Testis (tissue), 3 donors: ENCODE results near the gene MYO1E. TPM values are rescaled to one million over a fixed set of nuclear protein-coding genes. Genes with fewer than 3 reads are reported as not detected.
"Not testable (repeated sequence)": the region's sequence is repeated elsewhere in the genome, so short reads cannot be mapped to it uniquely, and the experiment has no call there.

Experiments used
- DNase-seq: peaks from one replicate; pipeline ENCODE4 v3.0.0-alpha.2; 2019
- H3K27ac ChIP-seq, 2 donors: fragments of 200-600 bp; sonication (generic); one replicate each; pipeline ENCODE4 v1.5.1; 2019
- H3K27me3 ChIP-seq: fragments of 200-600 bp; sonication (generic); one replicate; pipeline ENCODE4 v1.5.1; 2019
- H3K36me3 ChIP-seq: fragments of 200-600 bp; sonication (generic); one replicate; pipeline ENCODE4 v1.5.1; 2017; ENCODE audit warnings: low read depth; ENCODE audit errors: missing control alignments
- H3K4me1 ChIP-seq: fragments of 200-600 bp; sonication (generic); one replicate; pipeline ENCODE4 v1.5.1; 2019
- H3K4me3 ChIP-seq, 2 donors: fragments of 200-600 bp; sonication (generic); one replicate each; pipeline ENCODE4 v1.5.1; 2017 to 2019
- H3K9me3 ChIP-seq: fragments of 200-600 bp; sonication (generic); one replicate; pipeline ENCODE4 v1.5.1; 2017
- CTCF ChIP-seq, 3 experiments: fragments of 450-650 bp in 2 of 3; fragments of 200-600 bp in 1 of 3; sonication (generic) in 1 of 3; IDR thresholded peaks; one replicate each; pipeline ENCODE4 v1.5.1; 2016 to 2019; ENCODE audit warnings: antibody characterized with exemption in 3 of 3, mild to moderate bottlenecking in 2 of 3, moderate library complexity in 1 of 3
- POLR2A ChIP-seq: fragments of 450-650 bp; IDR thresholded peaks from one replicate; pipeline ENCODE4 v1.6.1; 2017; ENCODE audit warnings: antibody characterized with exemption, mild to moderate bottlenecking, moderate library complexity
- WGBS, 2 donors: methylation state at CpG; one replicate each; pipeline ENCODE4 v1.1.5; 2018; 5-methylcytosine and 5-hydroxymethylcytosine counted together
- intact Hi-C: fragments of 100-400 bp; cut with DNase I; formaldehyde crosslinking; loops from one replicate; pipeline ENCODE4 v1.15.1; 2023; ENCODE audit warnings: low total_unique reads
- polyA plus RNA-seq: library from polyadenylated mRNA; stranded (reverse); fragments of 350-450 nt; fragmentation: Illumina TruSeq; extraction: RNeasy Lipid Tissue Mini Kit (QIAGEN cat#74804); gene quantifications from one replicate; pipeline ENCODE4 v1.2.3, GENCODE V29; 2014; ENCODE audit warnings: low read depth, low replicate concordance; ENCODE audit not compliant: insufficient read depth
- total RNA-seq, 2 donors: library from RNA; depleted of rRNA; stranded (reverse); fragments of >200 nt; gene quantifications; one replicate each; pipeline ENCODE4 v1.2.3, GENCODE V29; 2016

MYO1E gene
- total and polyA plus RNA-seq, 3 donors from 2014 or later = 14.3 to 23.4 (median 22.5) TPM

GRCh38 chr15:59281699-59282098, 91.0 kb downstream of the MYO1E start:
- H3K27me3 ChIP-seq = no peaks in the 10 kb centered on the region
- H3K9me3 ChIP-seq = no peaks in the 10 kb centered on the region
- TF ChIP-seq POLR2A (no peak), CTCF (IDR thresholded peaks at IDR 0.05) (no peak)
- no peaks in the 10 kb centered on the region for H3K36me3 ChIP-seq
- H3K27ac ChIP-seq = no peak overlapping the region
- H3K4me1 ChIP-seq = no peaks in the 10 kb centered on the region
- no peak overlapping the region for H3K4me3 ChIP-seq
- intact Hi-C loops = no loop called here
- 90 to 98% methylated on average over 5 of the region's 5 CpGs for WGBS, 2 donors
- DNase-seq = no peak

GRCh38 chr15:59280855-59281254, 91.8 kb downstream of the MYO1E start:
- TF ChIP-seq POLR2A = no peak
- TF ChIP-seq CTCF (IDR thresholded peaks at IDR 0.05) = no peak
- Histone ChIP-seq H3K9me3 (no peaks in the 10 kb centered on the region), H3K4me3 (no peak overlapping the region), H3K27ac (no peak overlapping the region), H3K4me1 (no peaks in the 10 kb centered on the region), H3K27me3 (no peaks in the 10 kb centered on the region), H3K36me3 (no peaks in the 10 kb centered on the region)
- intact Hi-C loops = no loop called here
- 93 to 95% methylated on average over 5 of the region's 5 CpGs for WGBS, 2 donors
- no peak for DNase-seq

- H3K27me3 ChIP-seq, H3K4me3 ChIP-seq, H3K4me1 ChIP-seq, H3K27ac ChIP-seq, DNase-seq, H3K36me3 ChIP-seq, intact Hi-C loops, H3K9me3 ChIP-seq: not testable (repeated sequence)
- WGBS, 2 donors = 88 to 94% methylated on average over 6 of the region's 6 CpGs
These were observed 92.4 kb downstream of the MYO1E start for GRCh38 chr15:59280292-59280691.

GRCh38 chr15:59279023-59279422, 93.6 kb downstream of the MYO1E start:
- 87 to 96% methylated on average over 5 of the region's 5 CpGs for WGBS, 2 donors
- no peaks in the 10 kb centered on the region for H3K27me3 ChIP-seq

GRCh38 chr15:59278120-59278519, 94.6 kb downstream of the MYO1E start:
- WGBS, 2 donors = 63 to 68% methylated on average over 3 of the region's 3 CpGs
- TF ChIP-seq POLR2A (no peak), CTCF (IDR thresholded peaks at IDR 0.05) (no peak)
- Histone ChIP-seq H3K36me3 (no peaks in the 10 kb centered on the region), H3K4me1 (no peaks in the 10 kb centered on the region), H3K27ac (no peak overlapping the region), H3K27me3 (no peaks in the 10 kb centered on the region), H3K4me3 (no peak overlapping the region), H3K9me3 (no peaks in the 10 kb centered on the region)
- intact Hi-C loops = no loop called here
- DNase-seq = no peak

More at GRCh38 chr15:59279023-59279422, 93.6 kb downstream of the MYO1E start:
- no peak overlapping the region for H3K27ac ChIP-seq
- no peak for DNase-seq
- no peaks in the 10 kb centered on the region for H3K36me3 ChIP-seq
- H3K4me3 ChIP-seq = no peak overlapping the region
- TF ChIP-seq CTCF (IDR thresholded peaks at IDR 0.05) = no peak
- no peak for TF ChIP-seq POLR2A
- H3K4me1 ChIP-seq = no peaks in the 10 kb centered on the region
- no peaks in the 10 kb centered on the region for H3K9me3 ChIP-seq
- intact Hi-C loops = no loop called here
